Measurements from ENCODE around the gene APOB. TPM values are rescaled to one million over a fixed set of nuclear protein-coding genes. Genes with fewer than 3 reads are reported as not detected.

The APOB gene
- total RNA-seq, 1 donor from 2014 or later, result not detected

- ChIA-PET POLR2A (no interaction called here), CTCF (interaction anchor here (1.2 kb wide), 1 partner anchor 8 kb away, joined by 3 read pairs; no protein-coding TSS in a partner anchor)
- no peak for ATAC-seq (ENCODE audit: low read depth)
- Mint-ChIP-seq H3K36me3 (ENCODE audit: low read depth) (no peaks in the 10 kb centered on the region), H3K9me3 (no peaks in the 10 kb centered on the region), H3K27me3 (peaks cover 12% of the 10 kb centered on the region), H3K4me3 (no peak overlapping the region), H3K27ac (no peak overlapping the region), H3K4me1 (no peaks in the 10 kb centered on the region)
- TF ChIP-seq CTCF (IDR thresholded peaks at IDR 0.05), result no peak
- intact Hi-C loops (cut with micrococcal nuclease), result no loop called here
- no peak for DNase-seq
Measured at GRCh38 chr2:21034156-21034971, 9.5 kb downstream of the APOB start.

- DNase-seq (no peak), ATAC-seq (ENCODE audit: low read depth) (no peak)
- TF ChIP-seq CTCF (IDR thresholded peaks at IDR 0.05), result no peak
- Mint-ChIP-seq H3K4me1 (no peaks in the 10 kb centered on the region), H3K4me3 (no peak overlapping the region), H3K36me3 (ENCODE audit: low read depth) (no peaks in the 10 kb centered on the region), H3K9me3 (no peaks in the 10 kb centered on the region), H3K27me3 (peaks cover 11% of the 10 kb centered on the region), H3K27ac (no peak overlapping the region)
- POLR2A ChIA-PET, result no interaction called here
- CTCF ChIA-PET, result interaction anchor here (1.2 kb wide), 1 partner anchor 9 kb away, joined by 3 read pairs; no protein-coding TSS in a partner anchor
- intact Hi-C loops (cut with micrococcal nuclease), result no loop called here
Measured at GRCh38 chr2:21033237-21034155, 10.4 kb downstream of the APOB start.

- Mint-ChIP-seq H3K4me3 (no peak overlapping the region), H3K27ac (no peak overlapping the region), H3K27me3 (peaks cover 14% of the 10 kb centered on the region), H3K36me3 (ENCODE audit: low read depth) (no peaks in the 10 kb centered on the region), H3K9me3 (no peaks in the 10 kb centered on the region), H3K4me1 (no peaks in the 10 kb centered on the region)
- intact Hi-C loops (cut with micrococcal nuclease), result no loop called here
- POLR2A ChIA-PET, result no interaction called here
- CTCF ChIA-PET, result no interaction called here
- ATAC-seq (ENCODE audit: low read depth), result no peak
- no peak for TF ChIP-seq CTCF (IDR thresholded peaks at IDR 0.05)
- no peak for DNase-seq
Measured at GRCh38 chr2:21032338-21033236, 11.3 kb downstream of the APOB start.

GRCh38 chr2:21030983-21031968 is 12.6 kb downstream of the APOB start:
- intact Hi-C loops (cut with micrococcal nuclease), result no loop called here
- CTCF ChIA-PET, result no interaction called here

More at GRCh38 chr2:21030983-21031968, 12.6 kb downstream of the APOB start:
- Mint-ChIP-seq H3K36me3 (ENCODE audit: low read depth) (no peaks in the 10 kb centered on the region), H3K27ac (no peak overlapping the region), H3K27me3 (peaks cover 14% of the 10 kb centered on the region), H3K4me1 (no peaks in the 10 kb centered on the region), H3K9me3 (no peaks in the 10 kb centered on the region), H3K4me3 (no peak overlapping the region)
- ATAC-seq (ENCODE audit: low read depth), result no peak
- no peak for TF ChIP-seq CTCF (IDR thresholded peaks at IDR 0.05)
- DNase-seq, result no peak
- POLR2A ChIA-PET, result no interaction called here
